IPS-18c (cell line): Measurements from ENCODE around the gene TRMT1.
A peak's percentile ranks its signal among the peaks of the same experiment; 100 is the strongest.

Source experiments
- H3K4me3 ChIP-seq: 2 replicates; pipeline ENCODE4 v1.7.0; 2013; ENCODE audit warnings: low read depth, mild to moderate bottlenecking, low read length, moderate library complexity; ENCODE audit not compliant: insufficient read depth
- H3K9me3 ChIP-seq: one replicate; pipeline ENCODE4 v1.6.1; 2013; ENCODE audit warnings: mild to moderate bottlenecking, low read length, moderate library complexity; ENCODE audit not compliant: control insufficient read depth, insufficient read depth

The TRMT1 gene

GRCh38 chr19:13132471-13133180 is 16.1 kb upstream of the TRMT1 start:
- Histone ChIP-seq H3K4me3 (no peak overlapping the region), H3K9me3 (no peaks in the 10 kb centered on the region)

- H3K4me3 ChIP-seq, result no peak overlapping the region
- H3K9me3 ChIP-seq, result no peaks in the 10 kb centered on the region
Observed at GRCh38 chr19:13130886-13131490, 14.4 kb upstream of the TRMT1 start.

GRCh38 chr19:13129384-13129783 is 12.8 kb upstream of the TRMT1 start:
- H3K4me3 ChIP-seq, result no peak overlapping the region

GRCh38 chr19:13128583-13128982 is 12.0 kb upstream of the TRMT1 start:
- Histone ChIP-seq H3K4me3 (no peak overlapping the region), H3K9me3 (peaks cover 2% of the 10 kb centered on the region)

More at GRCh38 chr19:13129384-13129783, 12.8 kb upstream of the TRMT1 start:
- H3K9me3 ChIP-seq, result peaks cover 2% of the 10 kb centered on the region

GRCh38 chr19:13127811-13128575 is 11.5 kb upstream of the TRMT1 start:
- H3K4me3 ChIP-seq, result no peak overlapping the region
- peaks cover 2% of the 10 kb centered on the region for H3K9me3 ChIP-seq

- Histone ChIP-seq H3K4me3 (no peak overlapping the region), H3K9me3 (peaks cover 2% of the 10 kb centered on the region)
Observed at GRCh38 chr19:13127051-13127450, 10.5 kb upstream of the TRMT1 start.

GRCh38 chr19:13122980-13123957 is 6.7 kb upstream of the TRMT1 start:
- Histone ChIP-seq H3K4me3 (no peak overlapping the region), H3K9me3 (peaks cover 5% of the 10 kb centered on the region)

- Histone ChIP-seq H3K9me3 (peaks cover 5% of the 10 kb centered on the region), H3K4me3 (no peak overlapping the region)
Observed at GRCh38 chr19:13122275-13122878, 5.8 kb upstream of the TRMT1 start.

GRCh38 chr19:13121551-13122274 is 5.2 kb upstream of the TRMT1 start:
- Histone ChIP-seq H3K9me3 (peaks cover 5% of the 10 kb centered on the region), H3K4me3 (no peak overlapping the region)

GRCh38 chr19:13120817-13121216 is 4.3 kb upstream of the TRMT1 start:
- Histone ChIP-seq H3K4me3 (peak overlapping the region; percentile 38), H3K9me3 (peaks cover 5% of the 10 kb centered on the region)

- peak overlapping the region; percentile 38 for H3K4me3 ChIP-seq
- peaks cover 3% of the 10 kb centered on the region for H3K9me3 ChIP-seq
Observed at GRCh38 chr19:13120031-13120430, 3.5 kb upstream of the TRMT1 start.

GRCh38 chr19:13119627-13120026 is 3.1 kb upstream of the TRMT1 start:
- peak overlapping the region; percentile 100 for H3K4me3 ChIP-seq

GRCh38 chr19:13118424-13119193 is 2.1 kb upstream of the TRMT1 start:
- H3K9me3 ChIP-seq, result peaks cover 3% of the 10 kb centered on the region
- H3K4me3 ChIP-seq, result peak overlapping the region; percentile 100

More at GRCh38 chr19:13119627-13120026, 3.1 kb upstream of the TRMT1 start:
- peaks cover 3% of the 10 kb centered on the region for H3K9me3 ChIP-seq

GRCh38 chr19:13117772-13118423 is 1.4 kb upstream of the TRMT1 start, which contains the start of gene NACC1:
NACC1 (plus strand) TSS chr19:13118264; CDS start chr19:13135208, 16,944 bp downstream.
- H3K9me3 ChIP-seq, result peaks cover 3% of the 10 kb centered on the region
- H3K4me3 ChIP-seq, result peak within 1 kb of the TSS; percentile 100
